ENCODE measurements around the gene FAM221B.
A peak's percentile ranks its signal among the peaks of the same experiment; 100 is the strongest.

FAM221B gene

GRCh38 chr9:35834260-35835215 is 6.0 kb upstream of the FAM221B start:
- WGBS (ENCODE audit: insufficient coverage): 87% methylated on average over 13 of the region's 14 CpGs
- CTCF ChIA-PET: interaction anchor here (0.7 to 4.8 kb wide), 17 partner anchors 8 to 155 kb away, joined by 3 to 35 read pairs (median 4); partner anchors contain the start of genes FAM221B, NPR2 and TMEM8B

GRCh38 chr9:35832814-35833213 is 4.3 kb upstream of the FAM221B start:
- WGBS (ENCODE audit: insufficient coverage): 72% methylated on average over 4 of the region's 5 CpGs
- CTCF ChIA-PET: interaction anchor here (0.6 to 4.4 kb wide), 14 partner anchors 7 to 58 kb away, joined by 3 to 28 read pairs (median 3); partner anchors contain the start of gene NPR2
- POLR2A ChIA-PET: interaction anchor here (1.7 kb wide), 1 partner anchor 100 kb away, joined by 5 read pairs; the partner anchor contains the start of genes CREB3 and TLN1
- Histone ChIP-seq H3K36me3 (ENCODE audit: control insufficient read depth in 4 of 4, insufficient read depth in 4 of 4, low read length in 3 of 4) (no peaks in the 10 kb centered on the region), H3K9me3 (ENCODE audit: control extremely low read depth in 1 of 5, control insufficient read depth in 4 of 5, insufficient read depth in 2 of 5, low read depth in 1 of 5, low read length in 4 of 5) (no peaks in the 10 kb centered on the region), H3K27me3 (replicated peaks in 2 of 5; ENCODE audit: control insufficient read depth in 4 of 5, insufficient read depth in 5 of 5, low read length in 4 of 5) (peaks cover 0 to 22% (median 8%) of the 10 kb centered on the region in 5 experiments), H3K4me1 (ENCODE audit: control extremely low read depth in 1 of 4, control insufficient read depth in 4 of 4, insufficient read depth in 4 of 4, low read length in 3 of 4) (peaks cover 4 to 32% (median 30%) of the 10 kb centered on the region in 4 experiments), H3K27ac (ENCODE audit: insufficient read depth in 1 of 2, low read depth in 1 of 2, low read length in 2 of 2, poor library complexity in 1 of 2, severe bottlenecking in 2 of 2) (no peak overlapping the region), H3K4me3 (ENCODE audit: control insufficient read depth in 1 of 7, extremely low read depth in 1 of 7, insufficient read depth in 4 of 7, low read depth in 2 of 7, low read length in 6 of 7) (no peak overlapping the region)
- DNase-seq: no peak

More at GRCh38 chr9:35834260-35835215, 6.0 kb upstream of the FAM221B start:
- Histone ChIP-seq H3K4me1 (ENCODE audit: control extremely low read depth in 1 of 4, control insufficient read depth in 4 of 4, insufficient read depth in 4 of 4, low read length in 3 of 4) (peaks cover 4 to 25% (median 20%) of the 10 kb centered on the region in 4 experiments), H3K36me3 (ENCODE audit: control insufficient read depth in 4 of 4, insufficient read depth in 4 of 4, low read length in 3 of 4) (no peaks in the 10 kb centered on the region), H3K27ac (ENCODE audit: insufficient read depth in 1 of 2, low read depth in 1 of 2, low read length in 2 of 2, poor library complexity in 1 of 2, severe bottlenecking in 2 of 2) (no peak overlapping the region), H3K9me3 (ENCODE audit: control extremely low read depth in 1 of 5, control insufficient read depth in 4 of 5, insufficient read depth in 2 of 5, low read depth in 1 of 5, low read length in 4 of 5) (no peaks in the 10 kb centered on the region), H3K4me3 (ENCODE audit: control insufficient read depth in 1 of 7, extremely low read depth in 1 of 7, insufficient read depth in 4 of 7, low read depth in 2 of 7, low read length in 6 of 7) (peak overlapping the region in 1 of 7 experiments; percentile 31), H3K27me3 (replicated peaks in 2 of 5; ENCODE audit: control insufficient read depth in 4 of 5, insufficient read depth in 5 of 5, low read length in 4 of 5) (peaks cover 0 to 39% (median 18%) of the 10 kb centered on the region in 5 experiments)
- no peak for DNase-seq
- POLR2A ChIA-PET: interaction anchor here (1.7 kb wide), 1 partner anchor 102 kb away, joined by 5 read pairs; the partner anchor contains the start of genes CREB3 and TLN1

GRCh38 chr9:35831040-35831439 is 2.5 kb upstream of the FAM221B start:
- DNase-seq: no peak
- H3K9me3 ChIP-seq (ENCODE audit: control extremely low read depth in 1 of 5, control insufficient read depth in 4 of 5, insufficient read depth in 2 of 5, low read depth in 1 of 5, low read length in 4 of 5): no peaks in the 10 kb centered on the region
- no peak overlapping the region for H3K27ac ChIP-seq (ENCODE audit: insufficient read depth in 1 of 2, low read depth in 1 of 2, low read length in 2 of 2, poor library complexity in 1 of 2, severe bottlenecking in 2 of 2)
- H3K27me3 ChIP-seq (replicated peaks in 2 of 5; ENCODE audit: control insufficient read depth in 4 of 5, insufficient read depth in 5 of 5, low read length in 4 of 5): peaks cover 0 to 9% (median 5%) of the 10 kb centered on the region in 5 experiments
- WGBS (ENCODE audit: insufficient coverage): 100% methylated on average over 2 of the region's 4 CpGs
- H3K4me1 ChIP-seq (ENCODE audit: control extremely low read depth in 1 of 4, control insufficient read depth in 4 of 4, insufficient read depth in 4 of 4, low read length in 3 of 4): peaks cover 4 to 32% (median 30%) of the 10 kb centered on the region in 4 experiments
- POLR2A ChIA-PET: no interaction called here
- CTCF ChIA-PET: interaction anchor here (0.6 to 1.6 kb wide), 6 partner anchors 9 to 134 kb away, joined by 3 to 5 read pairs (median 3); no protein-coding TSS in a partner anchor
- H3K4me3 ChIP-seq (ENCODE audit: control insufficient read depth in 1 of 7, extremely low read depth in 1 of 7, insufficient read depth in 4 of 7, low read depth in 2 of 7, low read length in 6 of 7): no peak overlapping the region
- H3K36me3 ChIP-seq (ENCODE audit: control insufficient read depth in 4 of 4, insufficient read depth in 4 of 4, low read length in 3 of 4): no peaks in the 10 kb centered on the region

GRCh38 chr9:35829764-35830096 is 1.2 kb upstream of the FAM221B start:
- H3K4me1 ChIP-seq (ENCODE audit: control extremely low read depth in 1 of 4, control insufficient read depth in 4 of 4, insufficient read depth in 4 of 4, low read length in 3 of 4): peaks cover 4 to 30% (median 28%) of the 10 kb centered on the region in 4 experiments
- H3K27me3 ChIP-seq (replicated peaks in 2 of 5; ENCODE audit: control insufficient read depth in 4 of 5, insufficient read depth in 5 of 5, low read length in 4 of 5): peaks cover 0 to 6% (median 3%) of the 10 kb centered on the region in 5 experiments
- CTCF ChIA-PET: interaction anchor here (1.3 to 1.4 kb wide), 2 partner anchors 39 to 41 kb away, joined by 3 to 7 read pairs; no protein-coding TSS in a partner anchor
- POLR2A ChIA-PET: no interaction called here
- no peak overlapping the region for H3K27ac ChIP-seq (ENCODE audit: insufficient read depth in 1 of 2, low read depth in 1 of 2, low read length in 2 of 2, poor library complexity in 1 of 2, severe bottlenecking in 2 of 2)
- no peaks in the 10 kb centered on the region for H3K9me3 ChIP-seq (ENCODE audit: control extremely low read depth in 1 of 5, control insufficient read depth in 4 of 5, insufficient read depth in 2 of 5, low read depth in 1 of 5, low read length in 4 of 5)
- H3K36me3 ChIP-seq (ENCODE audit: control insufficient read depth in 4 of 4, insufficient read depth in 4 of 4, low read length in 3 of 4): no peaks in the 10 kb centered on the region
- peak overlapping the region in 6 of 7 experiments; percentile 29 to 84 (median 75) for H3K4me3 ChIP-seq (ENCODE audit: control insufficient read depth in 1 of 7, extremely low read depth in 1 of 7, insufficient read depth in 4 of 7, low read depth in 2 of 7, low read length in 6 of 7)
- WGBS (ENCODE audit: insufficient coverage): 79% methylated on average over 2 of the region's 2 CpGs
- no peak for DNase-seq

GRCh38 chr9:35829084-35829763 is 692 bp upstream of the FAM221B start, which contains the start of gene TMEM8B:
Gene TMEM8B (plus strand): TSS chr9:35829228. CDS start chr9:35829448, 220 bp downstream.
- peaks cover 2 to 27% (median 24%) of the 10 kb centered on the region in 4 experiments for H3K4me1 ChIP-seq (ENCODE audit: control extremely low read depth in 1 of 4, control insufficient read depth in 4 of 4, insufficient read depth in 4 of 4, low read length in 3 of 4)
- POLR2A ChIA-PET: no interaction called here
- H3K9me3 ChIP-seq (ENCODE audit: control extremely low read depth in 1 of 5, control insufficient read depth in 4 of 5, insufficient read depth in 2 of 5, low read depth in 1 of 5, low read length in 4 of 5): no peaks in the 10 kb centered on the region
- peak; percentile 92 to 93 (median 92) for DNase-seq
- no peaks in the 10 kb centered on the region for H3K36me3 ChIP-seq (ENCODE audit: control insufficient read depth in 4 of 4, insufficient read depth in 4 of 4, low read length in 3 of 4)
- CTCF ChIA-PET: interaction anchor here (1.0 to 6.1 kb wide), 7 partner anchors 8 to 96 kb away, joined by 3 to 45 read pairs (median 4); partner anchors contain the start of gene CREB3
- H3K4me3 ChIP-seq (ENCODE audit: control insufficient read depth in 1 of 7, extremely low read depth in 1 of 7, insufficient read depth in 4 of 7, low read depth in 2 of 7, low read length in 6 of 7): peak within 1 kb of the TSS; percentile 48 to 84 (median 75)
- WGBS (ENCODE audit: insufficient coverage): 0% methylated on average over 41 of the region's 53 CpGs
- peaks cover 0 to 6% (median 3%) of the 10 kb centered on the region in 5 experiments for H3K27me3 ChIP-seq (replicated peaks in 2 of 5; ENCODE audit: control insufficient read depth in 4 of 5, insufficient read depth in 5 of 5, low read length in 4 of 5)
- H3K27ac ChIP-seq (ENCODE audit: insufficient read depth in 1 of 2, low read depth in 1 of 2, low read length in 2 of 2, poor library complexity in 1 of 2, severe bottlenecking in 2 of 2): peak within 1 kb of the TSS in 1 of 2 experiments; percentile 67

- Histone ChIP-seq H3K36me3 (ENCODE audit: control insufficient read depth in 4 of 4, insufficient read depth in 4 of 4, low read length in 3 of 4) (no peaks in the 10 kb centered on the region), H3K27me3 (replicated peaks in 2 of 5; ENCODE audit: control insufficient read depth in 4 of 5, insufficient read depth in 5 of 5, low read length in 4 of 5) (peaks cover 0 to 6% (median 3%) of the 10 kb centered on the region in 5 experiments), H3K9me3 (ENCODE audit: control extremely low read depth in 1 of 5, control insufficient read depth in 4 of 5, insufficient read depth in 2 of 5, low read depth in 1 of 5, low read length in 4 of 5) (no peaks in the 10 kb centered on the region), H3K4me3 (ENCODE audit: control insufficient read depth in 1 of 7, extremely low read depth in 1 of 7, insufficient read depth in 4 of 7, low read depth in 2 of 7, low read length in 6 of 7) (no peak overlapping the region), H3K4me1 (ENCODE audit: control extremely low read depth in 1 of 4, control insufficient read depth in 4 of 4, insufficient read depth in 4 of 4, low read length in 3 of 4) (peaks cover 0 to 14% (median 11%) of the 10 kb centered on the region in 4 experiments), H3K27ac (ENCODE audit: insufficient read depth in 1 of 2, low read depth in 1 of 2, low read length in 2 of 2, poor library complexity in 1 of 2, severe bottlenecking in 2 of 2) (no peak overlapping the region)
- DNase-seq: no peak
- 100% methylated on average over 1 of the region's 3 CpGs for WGBS (ENCODE audit: insufficient coverage)
- ChIA-PET POLR2A (no interaction called here), CTCF (interaction anchor here (1.0 to 6.1 kb wide), 15 partner anchors 10 to 324 kb away, joined by 3 to 61 read pairs (median 15); partner anchors contain the start of genes GBA2, HINT2, RGP1 and SPAG8)
Observed at GRCh38 chr9:35827486-35827885, 1.0 kb downstream of the FAM221B start.
